IPS DF 4.7 (cell line): ENCODE data around the gene IL18RAP.

Source experiments
- DNase-seq: peaks from one replicate; pipeline ENCODE4 v3.0.0-alpha.2; 2013; ENCODE audit warnings: low spot score; ENCODE audit errors: extremely low read depth

IL18RAP gene

GRCh38 chr2:102422910-102423309 lies at the start of gene IL18RAP:
Gene IL18RAP, plus strand, starts transcription at chr2:102423160. Its CDS starts 118 bp downstream, at chr2:102423278.
- no peak for DNase-seq

- DNase-seq = no peak
These were observed 46.8 kb upstream of the IL18RAP start for GRCh38 chr2:102376052-102376591.

GRCh38 chr2:102383722-102384121 lies 39.2 kb upstream of the IL18RAP start:
- no peak for DNase-seq

- DNase-seq = no peak
These were observed 37.4 kb upstream of the IL18RAP start for GRCh38 chr2:102385522-102385921.

GRCh38 chr2:102386004-102386403 lies 37.0 kb upstream of the IL18RAP start:
- no peak for DNase-seq

GRCh38 chr2:102386867-102387541 lies 36.0 kb upstream of the IL18RAP start:
- no peak for DNase-seq

- no peak for DNase-seq
These were observed 35.0 kb upstream of the IL18RAP start for GRCh38 chr2:102387763-102388546.

GRCh38 chr2:102391565-102391964 lies 31.4 kb upstream of the IL18RAP start:
- no peak for DNase-seq

- DNase-seq = no peak
These were observed 30.9 kb upstream of the IL18RAP start for GRCh38 chr2:102392096-102392495.

GRCh38 chr2:102392942-102393341 lies 30.0 kb upstream of the IL18RAP start:
- DNase-seq = no peak

GRCh38 chr2:102396012-102396411 lies 26.9 kb upstream of the IL18RAP start:
- no peak for DNase-seq

GRCh38 chr2:102397209-102397608 lies 25.8 kb upstream of the IL18RAP start:
- no peak for DNase-seq

GRCh38 chr2:102399499-102400141 lies 23.3 kb upstream of the IL18RAP start:
- DNase-seq = no peak

GRCh38 chr2:102401456-102401855 lies 21.5 kb upstream of the IL18RAP start:
- DNase-seq = no peak

- no peak for DNase-seq
These were observed 21.1 kb upstream of the IL18RAP start for GRCh38 chr2:102401865-102402264.

GRCh38 chr2:102410952-102411351 lies 12.0 kb upstream of the IL18RAP start:
- no peak for DNase-seq

GRCh38 chr2:102412199-102412598 lies 10.8 kb upstream of the IL18RAP start:
- no peak for DNase-seq

GRCh38 chr2:102417946-102418345 lies 5.0 kb upstream of the IL18RAP start:
- no peak for DNase-seq

- DNase-seq = no peak
These were observed 4.5 kb upstream of the IL18RAP start for GRCh38 chr2:102418421-102418961.

GRCh38 chr2:102420290-102420689 lies 2.7 kb upstream of the IL18RAP start:
- DNase-seq = no peak

- DNase-seq = no peak
These were observed 835 bp upstream of the IL18RAP start for GRCh38 chr2:102421890-102422759.
